Measurements from ENCODE around the gene MMP15.

- TF ChIP-seq SP1 (IDR thresholded peaks at IDR 0.05) (no peak), SP1 (CRISPR knock-in tag; IDR thresholded peaks at IDR 0.05) (no peak), ZNF30 (CRISPR knock-in tag; IDR thresholded peaks at IDR 0.05) (no peak), CTCF (CRISPR knock-in tag; IDR thresholded peaks at IDR 0.05) (no peak), TAF1 (CRISPR knock-in tag; IDR thresholded peaks at IDR 0.05) (no peak), ZNF564 (CRISPR knock-in tag; IDR thresholded peaks at IDR 0.05) (no peak), ZNF513 (CRISPR knock-in tag; conservative IDR thresholded peaks at IDR 0.05) (no peak), EZH2 (conservative IDR thresholded peaks at IDR 0.05; ENCODE audit: low read depth, low read length) (no peak), ADNP (CRISPR knock-in tag; IDR thresholded peaks at IDR 0.05) (no peak), TCF7 (IDR thresholded peaks at IDR 0.05; ENCODE audit: low read depth) (no peak), SIN3A (IDR thresholded peaks at IDR 0.05; ENCODE audit: borderline replicate concordance, low read depth, low read length) (no peak)
- TF ChIP-seq, protein P1, sequence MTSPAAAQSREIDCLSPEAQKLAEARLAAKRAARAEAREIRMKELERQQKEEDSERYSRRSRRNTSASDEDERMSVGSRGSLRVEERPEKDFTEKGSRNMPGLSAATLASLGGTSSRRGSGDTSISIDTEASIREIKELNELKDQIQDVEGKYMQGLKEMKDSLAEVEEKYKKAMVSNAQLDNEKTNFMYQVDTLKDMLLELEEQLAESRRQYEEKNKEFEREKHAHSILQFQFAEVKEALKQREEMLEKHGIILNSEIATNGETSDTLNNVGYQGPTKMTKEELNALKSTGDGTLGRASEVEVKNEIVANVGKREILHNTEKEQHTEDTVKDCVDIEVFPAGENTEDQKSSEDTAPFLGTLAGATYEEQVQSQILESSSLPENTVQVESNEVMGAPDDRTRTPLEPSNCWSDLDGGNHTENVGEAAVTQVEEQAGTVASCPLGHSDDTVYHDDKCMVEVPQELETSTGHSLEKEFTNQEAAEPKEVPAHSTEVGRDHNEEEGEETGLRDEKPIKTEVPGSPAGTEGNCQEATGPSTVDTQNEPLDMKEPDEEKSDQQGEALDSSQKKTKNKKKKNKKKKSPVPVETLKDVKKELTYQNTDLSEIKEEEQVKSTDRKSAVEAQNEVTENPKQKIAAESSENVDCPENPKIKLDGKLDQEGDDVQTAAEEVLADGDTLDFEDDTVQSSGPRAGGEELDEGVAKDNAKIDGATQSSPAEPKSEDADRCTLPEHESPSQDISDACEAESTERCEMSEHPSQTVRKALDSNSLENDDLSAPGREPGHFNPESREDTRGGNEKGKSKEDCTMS (CRISPR knock-in tag; conservative IDR thresholded peaks at IDR 0.05): no peak
- TF ChIP-seq, protein P2, sequence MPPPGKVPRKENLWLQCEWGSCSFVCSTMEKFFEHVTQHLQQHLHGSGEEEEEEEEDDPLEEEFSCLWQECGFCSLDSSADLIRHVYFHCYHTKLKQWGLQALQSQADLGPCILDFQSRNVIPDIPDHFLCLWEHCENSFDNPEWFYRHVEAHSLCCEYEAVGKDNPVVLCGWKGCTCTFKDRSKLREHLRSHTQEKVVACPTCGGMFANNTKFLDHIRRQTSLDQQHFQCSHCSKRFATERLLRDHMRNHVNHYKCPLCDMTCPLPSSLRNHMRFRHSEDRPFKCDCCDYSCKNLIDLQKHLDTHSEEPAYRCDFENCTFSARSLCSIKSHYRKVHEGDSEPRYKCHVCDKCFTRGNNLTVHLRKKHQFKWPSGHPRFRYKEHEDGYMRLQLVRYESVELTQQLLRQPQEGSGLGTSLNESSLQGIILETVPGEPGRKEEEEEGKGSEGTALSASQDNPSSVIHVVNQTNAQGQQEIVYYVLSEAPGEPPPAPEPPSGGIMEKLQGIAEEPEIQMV (CRISPR knock-in tag; IDR thresholded peaks at IDR 0.05; ENCODE audit: low read depth): no peak
- TF ChIP-seq, protein P3, sequence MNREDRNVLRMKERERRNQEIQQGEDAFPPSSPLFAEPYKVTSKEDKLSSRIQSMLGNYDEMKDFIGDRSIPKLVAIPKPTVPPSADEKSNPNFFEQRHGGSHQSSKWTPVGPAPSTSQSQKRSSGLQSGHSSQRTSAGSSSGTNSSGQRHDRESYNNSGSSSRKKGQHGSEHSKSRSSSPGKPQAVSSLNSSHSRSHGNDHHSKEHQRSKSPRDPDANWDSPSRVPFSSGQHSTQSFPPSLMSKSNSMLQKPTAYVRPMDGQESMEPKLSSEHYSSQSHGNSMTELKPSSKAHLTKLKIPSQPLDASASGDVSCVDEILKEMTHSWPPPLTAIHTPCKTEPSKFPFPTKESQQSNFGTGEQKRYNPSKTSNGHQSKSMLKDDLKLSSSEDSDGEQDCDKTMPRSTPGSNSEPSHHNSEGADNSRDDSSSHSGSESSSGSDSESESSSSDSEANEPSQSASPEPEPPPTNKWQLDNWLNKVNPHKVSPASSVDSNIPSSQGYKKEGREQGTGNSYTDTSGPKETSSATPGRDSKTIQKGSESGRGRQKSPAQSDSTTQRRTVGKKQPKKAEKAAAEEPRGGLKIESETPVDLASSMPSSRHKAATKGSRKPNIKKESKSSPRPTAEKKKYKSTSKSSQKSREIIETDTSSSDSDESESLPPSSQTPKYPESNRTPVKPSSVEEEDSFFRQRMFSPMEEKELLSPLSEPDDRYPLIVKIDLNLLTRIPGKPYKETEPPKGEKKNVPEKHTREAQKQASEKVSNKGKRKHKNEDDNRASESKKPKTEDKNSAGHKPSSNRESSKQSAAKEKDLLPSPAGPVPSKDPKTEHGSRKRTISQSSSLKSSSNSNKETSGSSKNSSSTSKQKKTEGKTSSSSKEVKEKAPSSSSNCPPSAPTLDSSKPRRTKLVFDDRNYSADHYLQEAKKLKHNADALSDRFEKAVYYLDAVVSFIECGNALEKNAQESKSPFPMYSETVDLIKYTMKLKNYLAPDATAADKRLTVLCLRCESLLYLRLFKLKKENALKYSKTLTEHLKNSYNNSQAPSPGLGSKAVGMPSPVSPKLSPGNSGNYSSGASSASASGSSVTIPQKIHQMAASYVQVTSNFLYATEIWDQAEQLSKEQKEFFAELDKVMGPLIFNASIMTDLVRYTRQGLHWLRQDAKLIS (CRISPR knock-in tag; IDR thresholded peaks at IDR 0.05): no peak
Measured at GRCh38 chr16:58002936-58003335, 22.6 kb upstream of the MMP15 start.

All from HepG2 (cell line).